RCC 7860 (cell line): ENCODE measurements around the gene MRPS11.

Experiments used
- DNase-seq: peaks from one replicate; pipeline ENCODE4 v3.0.0-alpha.2; 2015; ENCODE audit warnings: low spot score
- FAIRE-seq: peaks from 2 replicates; lab custom pipeline; 2012; peaks lifted over from hg19 to GRCh38; lab: Jason Lieb, UNC

The MRPS11 gene

GRCh38 chr15:88467073-88467934 lies at the start of gene MRPS11, which contains the start of gene MRPL46:
Gene MRPS11, plus strand, starts transcription at chr15:88467708. Its CDS starts 10 bp downstream, at chr15:88467718.
Gene MRPL46, minus strand, starts transcription at chr15:88467388. Its CDS starts 11 bp downstream, at chr15:88467377.
- DNase-seq (peak; percentile 77), FAIRE-seq (no peak)

GRCh38 chr15:88419830-88420229 lies 47.7 kb upstream of the MRPS11 start:
- DNase-seq (peak; percentile 61), FAIRE-seq (peak; percentile 70)

GRCh38 chr15:88423331-88423730 lies 44.2 kb upstream of the MRPS11 start:
- no peak for FAIRE-seq

GRCh38 chr15:88426304-88426703 lies 41.2 kb upstream of the MRPS11 start:
- FAIRE-seq = no peak
- no peak for DNase-seq

More at GRCh38 chr15:88423331-88423730, 44.2 kb upstream of the MRPS11 start:
- no peak for DNase-seq

- FAIRE-seq = no peak
These were observed 39.5 kb upstream of the MRPS11 start for GRCh38 chr15:88428053-88428452.

GRCh38 chr15:88428805-88429605 lies 38.5 kb upstream of the MRPS11 start:
- FAIRE-seq (no peak), DNase-seq (no peak)

More at GRCh38 chr15:88428053-88428452, 39.5 kb upstream of the MRPS11 start:
- DNase-seq = no peak

- no peak for FAIRE-seq
- no peak for DNase-seq
These were observed 37.5 kb upstream of the MRPS11 start for GRCh38 chr15:88430051-88430450.

GRCh38 chr15:88431441-88431840 lies 36.1 kb upstream of the MRPS11 start:
- DNase-seq (no peak), FAIRE-seq (no peak)

GRCh38 chr15:88433046-88433685 lies 34.3 kb upstream of the MRPS11 start:
- no peak for FAIRE-seq
- no peak for DNase-seq

GRCh38 chr15:88434106-88434505 lies 33.4 kb upstream of the MRPS11 start:
- FAIRE-seq (peak; percentile 89), DNase-seq (peak; percentile 70)

- DNase-seq (no peak), FAIRE-seq (no peak)
These were observed 29.3 kb upstream of the MRPS11 start for GRCh38 chr15:88438181-88438580.

GRCh38 chr15:88440021-88440420 lies 27.5 kb upstream of the MRPS11 start:
- DNase-seq = peak; percentile 90

GRCh38 chr15:88441076-88441730 lies 26.3 kb upstream of the MRPS11 start:
- no peak for FAIRE-seq
- DNase-seq = no peak

More at GRCh38 chr15:88440021-88440420, 27.5 kb upstream of the MRPS11 start:
- FAIRE-seq = peak; percentile 83

- DNase-seq = no peak
- FAIRE-seq = no peak
These were observed 20.3 kb upstream of the MRPS11 start for GRCh38 chr15:88447206-88447605.

- FAIRE-seq (no peak), DNase-seq (no peak)
These were observed 19.8 kb upstream of the MRPS11 start for GRCh38 chr15:88447741-88448140.

- DNase-seq (no peak), FAIRE-seq (no peak)
These were observed 18.5 kb upstream of the MRPS11 start for GRCh38 chr15:88448991-88449461.

GRCh38 chr15:88449581-88449980 lies 17.9 kb upstream of the MRPS11 start:
- FAIRE-seq (no peak), DNase-seq (no peak)

GRCh38 chr15:88450125-88450798 lies 17.2 kb upstream of the MRPS11 start:
- DNase-seq = peak; percentile 42
- no peak for FAIRE-seq

GRCh38 chr15:88453651-88454050 lies 13.9 kb upstream of the MRPS11 start:
- FAIRE-seq = no peak

GRCh38 chr15:88454236-88454635 lies 13.3 kb upstream of the MRPS11 start:
- no peak for FAIRE-seq
- no peak for DNase-seq

More at GRCh38 chr15:88453651-88454050, 13.9 kb upstream of the MRPS11 start:
- DNase-seq = no peak
